Astrocyte of the hippocampus (primary cell): ENCODE measurements around the gene NUDT19.
"Not testable (repeated sequence)": the region's sequence is repeated elsewhere in the genome, so short reads cannot be mapped to it uniquely, and the experiment has no call there.

ENCODE experiments used
- DNase-seq: peaks from one replicate; pipeline ENCODE4 v3.0.0; 2011; ENCODE audit warnings: low read depth, low spot score

The NUDT19 gene

GRCh38 chr19:32674931-32675719, 16.5 kb upstream of the NUDT19 start, which contains the start of gene ANKRD27:
Gene ANKRD27 (minus strand): TSS chr19:32675180. CDS start chr19:32659015, 16,165 bp downstream.
- peak; percentile 100 for DNase-seq

GRCh38 chr19:32675720-32676185, 15.9 kb upstream of the NUDT19 start, which contains the start of gene RGS9BP:
Gene RGS9BP (plus strand): TSS chr19:32675848. CDS start chr19:32676264, 416 bp downstream.
- peak; percentile 68 for DNase-seq

- peak; percentile 33 for DNase-seq
Observed at GRCh38 chr19:32676186-32676894, 15.3 kb upstream of the NUDT19 start.

- no peak for DNase-seq
Observed at GRCh38 chr19:32676895-32677359, 14.7 kb upstream of the NUDT19 start.

- DNase-seq, result peak; percentile 54
Observed at GRCh38 chr19:32677657-32678056, 14.0 kb upstream of the NUDT19 start.

GRCh38 chr19:32680986-32681385, 10.6 kb upstream of the NUDT19 start:
- DNase-seq, result no peak

GRCh38 chr19:32682317-32682716, 9.3 kb upstream of the NUDT19 start:
- DNase-seq, result no peak

GRCh38 chr19:32686847-32687475, 4.7 kb upstream of the NUDT19 start:
- no peak for DNase-seq

GRCh38 chr19:32687681-32688080, 3.9 kb upstream of the NUDT19 start:
- no peak for DNase-seq

GRCh38 chr19:32688311-32688710, 3.3 kb upstream of the NUDT19 start:
- no peak for DNase-seq

- DNase-seq, result peak; percentile 80
Observed at GRCh38 chr19:32691952-32692726, 518 bp downstream of the NUDT19 start.

GRCh38 chr19:32692727-32693061, 1.1 kb downstream of the NUDT19 start:
- DNase-seq, result no peak

GRCh38 chr19:32693151-32694108, 1.8 kb downstream of the NUDT19 start:
- DNase-seq, result not testable (repeated sequence)

GRCh38 chr19:32694316-32694715, 2.7 kb downstream of the NUDT19 start:
- not testable (repeated sequence) for DNase-seq

- DNase-seq, result not testable (repeated sequence)
Observed at GRCh38 chr19:32694851-32695250, 3.2 kb downstream of the NUDT19 start.

- not testable (repeated sequence) for DNase-seq
Observed at GRCh38 chr19:32695506-32695905, 3.9 kb downstream of the NUDT19 start.

- not testable (repeated sequence) for DNase-seq
Observed at GRCh38 chr19:32696771-32697170, 5.2 kb downstream of the NUDT19 start.

GRCh38 chr19:32700129-32700528, 8.5 kb downstream of the NUDT19 start:
- DNase-seq, result not testable (repeated sequence)

GRCh38 chr19:32702010-32702409, 10.4 kb downstream of the NUDT19 start:
- DNase-seq, result peak; percentile 28

GRCh38 chr19:32704006-32704405, 12.4 kb downstream of the NUDT19 start:
- not testable (repeated sequence) for DNase-seq
